22Rv1 (cell line): ENCODE data around the gene LAMA2.

Source experiments
- ZFX ChIP-seq: fragments of 450-650 bp; IDR thresholded peaks from 2 replicates; pipeline ENCODE4 v1.6.1; 2017; ENCODE audit warnings: antibody characterized with exemption, borderline replicate concordance
- TF ChIP-seq, protein P1 (sequence below): fragments of 450-650 bp; IDR thresholded peaks from 2 replicates; pipeline ENCODE4 v1.5.1; 2017; ENCODE audit warnings: mild to moderate bottlenecking

DNA sequence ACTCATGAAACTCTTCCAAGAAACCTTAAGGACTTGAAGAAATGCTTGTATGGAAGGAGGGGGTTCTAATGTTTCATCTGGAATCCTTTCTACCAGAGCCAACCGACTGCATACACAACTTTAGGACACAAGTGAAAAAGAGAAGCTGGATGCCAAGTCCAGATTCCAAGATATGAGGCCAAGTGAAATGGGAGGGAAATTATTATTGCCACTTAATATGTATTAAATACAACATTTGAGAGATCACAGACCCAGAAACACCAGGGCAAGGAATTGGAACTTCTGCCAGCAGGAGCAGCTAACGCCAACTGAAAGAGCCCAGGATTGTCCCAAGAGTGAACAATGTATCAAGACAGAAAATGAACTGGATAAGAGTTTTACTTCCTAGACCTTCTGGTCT, 682.9 kb downstream of the LAMA2 start:
- TF ChIP-seq, protein P1, sequence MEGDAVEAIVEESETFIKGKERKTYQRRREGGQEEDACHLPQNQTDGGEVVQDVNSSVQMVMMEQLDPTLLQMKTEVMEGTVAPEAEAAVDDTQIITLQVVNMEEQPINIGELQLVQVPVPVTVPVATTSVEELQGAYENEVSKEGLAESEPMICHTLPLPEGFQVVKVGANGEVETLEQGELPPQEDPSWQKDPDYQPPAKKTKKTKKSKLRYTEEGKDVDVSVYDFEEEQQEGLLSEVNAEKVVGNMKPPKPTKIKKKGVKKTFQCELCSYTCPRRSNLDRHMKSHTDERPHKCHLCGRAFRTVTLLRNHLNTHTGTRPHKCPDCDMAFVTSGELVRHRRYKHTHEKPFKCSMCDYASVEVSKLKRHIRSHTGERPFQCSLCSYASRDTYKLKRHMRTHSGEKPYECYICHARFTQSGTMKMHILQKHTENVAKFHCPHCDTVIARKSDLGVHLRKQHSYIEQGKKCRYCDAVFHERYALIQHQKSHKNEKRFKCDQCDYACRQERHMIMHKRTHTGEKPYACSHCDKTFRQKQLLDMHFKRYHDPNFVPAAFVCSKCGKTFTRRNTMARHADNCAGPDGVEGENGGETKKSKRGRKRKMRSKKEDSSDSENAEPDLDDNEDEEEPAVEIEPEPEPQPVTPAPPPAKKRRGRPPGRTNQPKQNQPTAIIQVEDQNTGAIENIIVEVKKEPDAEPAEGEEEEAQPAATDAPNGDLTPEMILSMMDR, result no peak
- no peak for TF ChIP-seq ZFX
